ENCODE data around the gene L3MBTL4.
"Not testable (repeated sequence)": the region's sequence is repeated elsewhere in the genome, so short reads cannot be mapped to it uniquely, and the experiment has no call there.

GRCh38 chr18:6377473-6377872 lies 37.2 kb downstream of the L3MBTL4 start:
- TF ChIP-seq, protein P1, sequence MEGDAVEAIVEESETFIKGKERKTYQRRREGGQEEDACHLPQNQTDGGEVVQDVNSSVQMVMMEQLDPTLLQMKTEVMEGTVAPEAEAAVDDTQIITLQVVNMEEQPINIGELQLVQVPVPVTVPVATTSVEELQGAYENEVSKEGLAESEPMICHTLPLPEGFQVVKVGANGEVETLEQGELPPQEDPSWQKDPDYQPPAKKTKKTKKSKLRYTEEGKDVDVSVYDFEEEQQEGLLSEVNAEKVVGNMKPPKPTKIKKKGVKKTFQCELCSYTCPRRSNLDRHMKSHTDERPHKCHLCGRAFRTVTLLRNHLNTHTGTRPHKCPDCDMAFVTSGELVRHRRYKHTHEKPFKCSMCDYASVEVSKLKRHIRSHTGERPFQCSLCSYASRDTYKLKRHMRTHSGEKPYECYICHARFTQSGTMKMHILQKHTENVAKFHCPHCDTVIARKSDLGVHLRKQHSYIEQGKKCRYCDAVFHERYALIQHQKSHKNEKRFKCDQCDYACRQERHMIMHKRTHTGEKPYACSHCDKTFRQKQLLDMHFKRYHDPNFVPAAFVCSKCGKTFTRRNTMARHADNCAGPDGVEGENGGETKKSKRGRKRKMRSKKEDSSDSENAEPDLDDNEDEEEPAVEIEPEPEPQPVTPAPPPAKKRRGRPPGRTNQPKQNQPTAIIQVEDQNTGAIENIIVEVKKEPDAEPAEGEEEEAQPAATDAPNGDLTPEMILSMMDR (IDR thresholded peaks at IDR 0.05): not testable (repeated sequence)
- not testable (repeated sequence) for TF ChIP-seq POLR2A (IDR thresholded peaks at IDR 0.05)
